SU-DHL-6 (cell line): Measurements from ENCODE around the gene RIPK3.

ENCODE experiments used
- H2AFZ ChIP-seq: fragments of 200-600 bp; sonication (generic); 2 replicates; pipeline ENCODE4 v1.6.1; 2014; ENCODE audit warnings: low read depth, mild to moderate bottlenecking, moderate library complexity, mixed read lengths, antibody characterized with exemption, low read length; ENCODE audit not compliant: severe bottlenecking
- H3F3A ChIP-seq: fragments of 200-600 bp; shearing (Covaris generic); 2 replicates; pipeline ENCODE4 v1.6.0; 2016; ENCODE audit warnings: antibody characterized with exemption, mild to moderate bottlenecking; ENCODE audit not compliant: insufficient read depth
- H3K27ac ChIP-seq: fragments of 200-600 bp; sonication (generic); 2 replicates; pipeline ENCODE4 v1.5.1; 2016; ENCODE audit warnings: low read depth, mild to moderate bottlenecking, low read length, moderate library complexity, mixed read lengths
- H3K27me3 ChIP-seq: fragments of 200-600 bp; sonication (generic), shearing (Covaris generic); 2 replicates; pipeline ENCODE4 v1.6.0; 2014; ENCODE audit warnings: mild to moderate bottlenecking, low read length
- H3K36me3 ChIP-seq: fragments of 200-600 bp; sonication (generic); 2 replicates; pipeline ENCODE4 v1.6.1; 2014; ENCODE audit warnings: mild to moderate bottlenecking, low read length, mixed read lengths
- H3K4me2 ChIP-seq: fragments of 300-600, 200-600 bp; shearing (Covaris generic), sonication (generic); 2 replicates; pipeline ENCODE4 v1.6.0; 2014; ENCODE audit warnings: low read length, low read depth, mild to moderate bottlenecking; ENCODE audit not compliant: poor library complexity, severe bottlenecking
- H3K4me3 ChIP-seq: fragments of 200-600 bp; sonication (generic); 2 replicates; pipeline ENCODE4 v1.5.1; 2014; ENCODE audit warnings: antibody characterized with exemption, low read length, mild to moderate bottlenecking, mixed read lengths; ENCODE audit not compliant: insufficient read depth, poor library complexity, severe bottlenecking
- H3K79me2 ChIP-seq: fragments of 200-600 bp; sonication (generic); 2 replicates; pipeline ENCODE4 v1.6.1; 2014; ENCODE audit warnings: mild to moderate bottlenecking, low read length, moderate library complexity; ENCODE audit not compliant: insufficient read depth
- H3K9ac ChIP-seq: fragments of 200-600 bp; sonication (generic); 2 replicates; pipeline ENCODE4 v1.7.0; 2014; ENCODE audit warnings: mild to moderate bottlenecking, low read length
- H3K9me2 ChIP-seq: fragments of 200-600 bp; sonication (generic); replicated peaks from 2 replicates; pipeline ENCODE4 v1.6.1; 2014; ENCODE audit warnings: low read length; ENCODE audit not compliant: insufficient read depth
- H3K9me3 ChIP-seq: fragments of 200-600 bp; sonication (generic); 2 replicates; pipeline ENCODE4 v1.6.1; 2014; ENCODE audit warnings: low read length, mixed read lengths; ENCODE audit not compliant: insufficient read depth
- H4K20me1 ChIP-seq: fragments of 200-600 bp; sonication (generic); 2 replicates; pipeline ENCODE4 v1.6.1; 2014; ENCODE audit warnings: low read depth, mild to moderate bottlenecking, antibody characterized with exemption, low read length, moderate library complexity, mixed read lengths
- CTCF ChIP-seq: fragments of 200-600 bp; sonication (generic); IDR thresholded peaks from one replicate; pipeline ENCODE4 v1.5.1; 2017; ENCODE audit warnings: antibody characterized with exemption, mild to moderate bottlenecking, low read length, moderate library complexity; ENCODE audit not compliant: insufficient read depth, poor library complexity, severe bottlenecking
- EZH2phosphoT487 ChIP-seq: fragments of 200-600 bp; sonication (generic), shearing (Covaris generic); conservative IDR thresholded peaks from 2 replicates; pipeline ENCODE4 v1.6.1; 2018; ENCODE audit warnings: mild to moderate bottlenecking, antibody characterized with exemption, low read length, moderate library complexity, mixed read lengths

The RIPK3 gene

GRCh38 chr14:24304019-24304387 lies 35.8 kb downstream of the RIPK3 start:
- H3K9me3 ChIP-seq = no peaks in the 10 kb centered on the region
- TF ChIP-seq EZH2phosphoT487 (no peak), CTCF (no peak)
- no peaks in the 10 kb centered on the region for H4K20me1 ChIP-seq
- H3K27ac ChIP-seq = no peak overlapping the region
- H2AFZ ChIP-seq = no peak overlapping the region
- no peaks in the 10 kb centered on the region for H3F3A ChIP-seq
- H3K4me2 ChIP-seq = no peak overlapping the region
- no peak overlapping the region for H3K4me3 ChIP-seq
- H3K79me2 ChIP-seq = peaks cover 14% of the 10 kb centered on the region
- H3K9ac ChIP-seq = no peak overlapping the region
- H3K9me2 ChIP-seq = no peaks in the 10 kb centered on the region
- H3K27me3 ChIP-seq = no peaks in the 10 kb centered on the region
- H3K36me3 ChIP-seq = no peaks in the 10 kb centered on the region

GRCh38 chr14:24300326-24300980 lies 39.3 kb downstream of the RIPK3 start:
- peak overlapping the region; percentile 89 for H3K9ac ChIP-seq
- H3K9me3 ChIP-seq = no peaks in the 10 kb centered on the region
- H3K27ac ChIP-seq = no peak overlapping the region
- H3K27me3 ChIP-seq = no peaks in the 10 kb centered on the region
- H4K20me1 ChIP-seq = no peaks in the 10 kb centered on the region
- H2AFZ ChIP-seq = peak overlapping the region; percentile 82
- peak overlapping the region; percentile 88 for H3K4me3 ChIP-seq
- H3K79me2 ChIP-seq = peaks cover 19% of the 10 kb centered on the region
- peaks cover 11% of the 10 kb centered on the region for H3F3A ChIP-seq
- TF ChIP-seq CTCF = no peak
- TF ChIP-seq EZH2phosphoT487 = no peak
- peaks cover 2% of the 10 kb centered on the region; the same call in 1 of the 2 replicates for H3K36me3 ChIP-seq
- peak overlapping the region; percentile 84 for H3K4me2 ChIP-seq
- no peaks in the 10 kb centered on the region for H3K9me2 ChIP-seq

DNA sequence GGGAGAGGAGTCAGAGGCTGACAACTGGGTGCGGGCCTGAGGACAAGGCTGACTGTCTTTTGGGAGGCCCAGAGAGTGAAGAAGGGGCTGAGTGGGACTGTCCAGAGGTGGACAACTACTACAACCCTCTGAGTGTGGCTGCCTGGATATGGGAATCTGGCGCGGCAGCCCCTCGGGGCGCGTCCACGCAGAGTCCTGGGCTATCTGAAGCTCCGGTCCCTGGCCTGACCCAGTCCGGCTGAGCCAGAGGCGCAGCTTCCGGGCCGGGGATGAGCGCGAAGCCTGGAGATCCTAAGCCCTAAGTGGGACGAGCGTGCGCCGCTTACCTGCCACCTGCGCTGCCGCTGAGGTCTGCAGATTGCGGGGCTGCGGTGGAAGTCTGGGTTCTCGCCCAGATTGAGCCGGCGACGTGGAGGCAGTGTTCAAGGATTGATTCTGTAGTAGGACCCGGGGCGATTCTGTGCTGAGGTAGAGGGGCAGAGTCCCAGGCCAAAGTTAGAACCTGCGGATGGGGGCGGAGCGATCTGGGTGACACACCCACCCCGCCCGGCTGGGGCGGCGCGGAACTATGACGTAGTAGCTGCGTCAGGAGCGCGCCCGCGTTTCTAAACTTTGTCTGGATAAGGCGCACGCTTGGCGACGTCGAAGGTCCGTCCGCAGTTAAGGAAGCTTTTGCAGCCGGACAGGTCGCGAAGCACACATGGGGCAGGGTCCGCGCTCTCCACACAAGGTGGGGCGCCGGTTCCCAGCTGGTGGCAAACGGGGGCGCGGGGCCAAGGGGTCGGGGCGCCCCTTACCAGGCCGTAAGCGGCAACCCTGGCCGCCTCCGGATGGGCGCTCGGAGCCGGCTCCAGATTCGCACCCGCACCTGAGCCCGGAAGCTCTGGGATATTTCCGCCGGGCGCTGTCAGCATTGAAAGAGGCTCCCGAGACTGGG lies 40.3 kb downstream of the RIPK3 start, which contains the start of the genes DHRS1 and NOP9:
DHRS1 (minus strand) TSS at position 526 of the 937 bp plus-strand sequence. CDS start 674 bp downstream, outside the sequence.
NOP9 (plus strand) TSS at position 596 of the 937 bp plus-strand sequence; CDS start at position 701, 105 bp downstream.
- Histone ChIP-seq H3K9ac (peak within 1 kb of the TSS; percentile 89), H3K36me3 (peaks cover 2% of the 10 kb centered on the region; the same call in 1 of the 2 replicates), H3K9me2 (no peaks in the 10 kb centered on the region), H2AFZ (peak within 1 kb of the TSS; percentile 82), H3K27me3 (no peaks in the 10 kb centered on the region), H3K4me2 (peak within 1 kb of the TSS; percentile 84), H3K4me3 (peak within 1 kb of the TSS; percentile 88), H3K79me2 (peaks cover 19% of the 10 kb centered on the region), H4K20me1 (no peaks in the 10 kb centered on the region), H3K27ac (peak within 1 kb of the TSS; percentile 42), H3F3A (peaks cover 14% of the 10 kb centered on the region), H3K9me3 (no peaks in the 10 kb centered on the region)
- TF ChIP-seq CTCF (no peak), EZH2phosphoT487 (no peak)
